Stomach (tissue), 4 donors: ENCODE data around the gene INTS6L.
A peak's percentile ranks its signal among the peaks of the same experiment; 100 is the strongest.

ENCODE experiments used
- CTCF ChIP-seq, 7 experiments: fragments of 450-650 bp in 4 of 7; fragments of 200-600 bp in 3 of 7; sonication (generic) in 3 of 7; IDR thresholded peaks; one replicate each; pipeline ENCODE4 v1.5.1; 2016 to 2019; ENCODE audit warnings: antibody characterized with exemption in 7 of 7, control low read depth in 2 of 7, mild to moderate bottlenecking in 1 of 7
- EP300 ChIP-seq: sonication (generic); formaldehyde crosslinking; IDR thresholded peaks from one replicate; pipeline ENCODE4 v1.6.1; 2017; ENCODE audit warnings: antibody characterized with exemption
- POLR2A ChIP-seq, 4 donors: fragments of 450-650 bp; IDR thresholded peaks; one replicate each; pipeline ENCODE4 v1.6.1; 2016; ENCODE audit warnings: antibody characterized with exemption in 4 of 4, control low read depth in 2 of 4, mild to moderate bottlenecking in 1 of 4, moderate library complexity in 1 of 4
- POLR2AphosphoS5 ChIP-seq, 3 donors: sonication (generic); formaldehyde crosslinking; IDR thresholded peaks; one replicate each; pipeline ENCODE4 v1.6.1; 2016; ENCODE audit warnings: antibody characterized with exemption in 3 of 3

DNA sequence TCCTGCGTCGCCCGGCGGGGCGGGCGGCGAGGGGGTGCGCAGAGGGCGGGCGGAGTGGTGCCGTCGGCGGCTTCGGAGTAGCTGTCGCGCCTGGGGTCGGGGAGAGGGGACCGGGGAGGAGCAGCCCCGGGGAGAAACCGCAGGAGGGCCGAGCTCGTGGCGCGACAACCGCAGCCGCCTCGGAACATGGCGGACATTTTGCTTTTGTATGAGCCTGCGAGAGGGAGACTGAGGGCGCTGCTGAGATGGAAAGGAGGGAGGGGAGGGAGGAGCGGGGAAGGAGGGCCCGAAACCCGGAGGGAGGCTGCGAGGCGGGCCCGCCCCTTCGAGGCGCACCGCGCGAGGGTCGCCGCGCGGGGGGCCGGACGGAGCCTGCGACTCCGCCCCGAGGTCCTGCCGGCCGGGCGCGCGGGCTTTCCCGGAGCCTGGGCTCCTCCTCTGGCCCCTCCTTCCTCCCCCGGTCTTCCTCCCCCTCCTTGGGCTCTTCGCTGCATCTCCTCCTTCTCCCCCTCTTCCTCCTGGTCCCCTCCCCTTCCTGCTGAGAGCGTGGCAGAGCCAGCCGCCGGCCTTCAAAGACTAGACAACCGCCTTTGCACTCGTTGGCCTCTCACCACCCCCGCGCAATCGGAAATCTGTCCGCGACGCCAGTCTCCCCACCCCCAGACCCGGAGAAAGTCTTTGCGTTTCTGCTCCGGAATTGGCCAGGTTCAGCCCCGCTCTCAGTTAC, 1.1 kb downstream of the INTS6L start:
- TF ChIP-seq CTCF (IDR thresholded peaks at IDR 0.05) (no peak), EP300 (no peak), POLR2A (IDR thresholded peaks at IDR 0.05) (peak in 1 of 4 donors; percentile 30), POLR2AphosphoS5 (IDR thresholded peaks at IDR 0.05) (peak; percentile 43 to 84 (median 56))
